SK-N-SH treated with all-trans-retinoic acid at 6 μM for 48 hours (cell line): Measurements from ENCODE around the gene CCBE1.
A peak's percentile ranks its signal among the peaks of the same experiment; 100 is the strongest.

Experiments used
- ATAC-seq: fragments of 200-7000 bp; cut with Tn5 transposase; 3 replicates; pipeline ENCODE4 v1.9.1; 2020; ENCODE audit warnings: mild to moderate bottlenecking, moderate library complexity
- ARNTL ChIP-seq: fragments of 450-650 bp; formaldehyde crosslinking; IDR thresholded peaks from 2 replicates; pipeline ENCODE4 v1.5.0; 2020; ENCODE audit warnings: low read depth, mild to moderate bottlenecking, moderate library complexity, borderline replicate concordance
- CSDC2 ChIP-seq: fragments of 250-450 bp; sonication (Bioruptor Pico); IDR thresholded peaks from 2 replicates; pipeline ENCODE4 v1.5.0; 2020; ENCODE audit warnings: mild to moderate bottlenecking, moderate library complexity
- ESRRG ChIP-seq: fragments of 250-450 bp; sonication (Bioruptor Pico); IDR thresholded peaks from 2 replicates; pipeline ENCODE4 v1.6.1; 2021; ENCODE audit warnings: mild to moderate bottlenecking
- GLIS3 ChIP-seq: fragments of 250-450 bp; sonication (Bioruptor Pico); IDR thresholded peaks from 2 replicates; pipeline ENCODE4 v1.5.0; 2020; ENCODE audit warnings: mild to moderate bottlenecking, moderate library complexity
- ISL1 ChIP-seq: fragments of 250-450 bp; sonication (Bioruptor Pico); IDR thresholded peaks from 2 replicates; pipeline ENCODE4 v2.1.2; 2022; ENCODE audit warnings: mild to moderate bottlenecking, moderate library complexity
- OSR1 ChIP-seq: fragments of 250-450 bp; sonication (Bioruptor Pico); IDR thresholded peaks from 2 replicates; pipeline ENCODE4 v1.8.0; 2022; ENCODE audit warnings: moderate library complexity, mild to moderate bottlenecking, inconsistent platforms
- PPARA ChIP-seq: fragments of 250-450 bp; sonication (Bioruptor Pico); IDR thresholded peaks from 2 replicates; pipeline ENCODE4 v1.5.0; 2020; ENCODE audit warnings: mild to moderate bottlenecking, borderline replicate concordance
- RARB ChIP-seq: fragments of 250-450 bp; sonication (Bioruptor Pico); IDR thresholded peaks from 2 replicates; pipeline ENCODE4 v1.8.0; 2021; ENCODE audit warnings: mild to moderate bottlenecking, moderate library complexity
- TOX ChIP-seq: fragments of 250-450 bp; sonication (Bioruptor Pico); IDR thresholded peaks from 2 replicates; pipeline ENCODE4 v1.8.0; 2021; ENCODE audit warnings: mild to moderate bottlenecking, moderate library complexity, borderline replicate concordance
- ZFP3 ChIP-seq: fragments of 250-450 bp; sonication (Bioruptor Pico); IDR thresholded peaks from 2 replicates; pipeline ENCODE4 v1.5.0; 2020; ENCODE audit warnings: mild to moderate bottlenecking, moderate library complexity
- ZFP30 ChIP-seq: fragments of 450-650 bp; formaldehyde crosslinking; IDR thresholded peaks from 2 replicates; pipeline ENCODE4 v1.5.0; 2022; ENCODE audit warnings: mild to moderate bottlenecking, moderate library complexity
- ZNF565 ChIP-seq: fragments of 450-650 bp; formaldehyde crosslinking; conservative IDR thresholded peaks from 2 replicates; pipeline ENCODE4 v1.5.0; 2020; ENCODE audit warnings: low read depth, mild to moderate bottlenecking, moderate library complexity
- ZNF70 ChIP-seq: fragments of 450-650 bp; formaldehyde crosslinking; IDR thresholded peaks from 2 replicates; pipeline ENCODE4 v1.5.0; 2020; ENCODE audit warnings: mild to moderate bottlenecking, moderate library complexity
- TF ChIP-seq, protein P1 (sequence below): fragments of 250-450 bp; sonication (Bioruptor Pico); IDR thresholded peaks from 2 replicates; pipeline ENCODE4 v1.8.0; 2021; ENCODE audit warnings: low read depth, mild to moderate bottlenecking, moderate library complexity, borderline replicate concordance
- TF ChIP-seq, protein P2 (sequence below): fragments of 250-450 bp; sonication (Bioruptor Pico); IDR thresholded peaks from 2 replicates; pipeline ENCODE4 v1.8.0; 2020; ENCODE audit warnings: mild to moderate bottlenecking, moderate library complexity, borderline replicate concordance
- TF ChIP-seq, protein P3 (sequence below): fragments of 250-450 bp; sonication (Bioruptor Pico); IDR thresholded peaks from 2 replicates; pipeline ENCODE4 v1.5.0; 2020; ENCODE audit warnings: mild to moderate bottlenecking, moderate library complexity
- TF ChIP-seq, protein P4 (sequence below): fragments of 250-450 bp; sonication (Bioruptor Pico); IDR thresholded peaks from 2 replicates; pipeline ENCODE4 v1.5.1; 2020; ENCODE audit warnings: low read depth, mild to moderate bottlenecking, moderate library complexity

CCBE1 gene

DNA sequence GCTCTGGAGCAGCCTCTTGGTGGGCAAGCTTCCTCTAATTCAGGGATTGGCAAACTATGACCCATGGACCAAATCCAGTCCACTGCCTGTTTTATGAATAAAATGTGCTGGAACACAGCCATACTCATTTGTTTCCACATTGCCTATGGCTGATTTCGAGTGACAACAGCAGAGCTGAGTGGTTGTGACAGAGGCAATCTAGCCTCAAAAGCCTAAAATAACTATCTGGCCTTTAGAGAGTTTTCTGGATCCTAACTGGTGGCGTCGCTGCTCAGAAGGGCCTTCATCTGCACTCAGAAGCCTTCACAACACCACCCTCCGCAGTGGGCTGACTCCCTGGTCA lies 147.1 kb downstream of the CCBE1 start (continued):
- TF ChIP-seq, protein P1, sequence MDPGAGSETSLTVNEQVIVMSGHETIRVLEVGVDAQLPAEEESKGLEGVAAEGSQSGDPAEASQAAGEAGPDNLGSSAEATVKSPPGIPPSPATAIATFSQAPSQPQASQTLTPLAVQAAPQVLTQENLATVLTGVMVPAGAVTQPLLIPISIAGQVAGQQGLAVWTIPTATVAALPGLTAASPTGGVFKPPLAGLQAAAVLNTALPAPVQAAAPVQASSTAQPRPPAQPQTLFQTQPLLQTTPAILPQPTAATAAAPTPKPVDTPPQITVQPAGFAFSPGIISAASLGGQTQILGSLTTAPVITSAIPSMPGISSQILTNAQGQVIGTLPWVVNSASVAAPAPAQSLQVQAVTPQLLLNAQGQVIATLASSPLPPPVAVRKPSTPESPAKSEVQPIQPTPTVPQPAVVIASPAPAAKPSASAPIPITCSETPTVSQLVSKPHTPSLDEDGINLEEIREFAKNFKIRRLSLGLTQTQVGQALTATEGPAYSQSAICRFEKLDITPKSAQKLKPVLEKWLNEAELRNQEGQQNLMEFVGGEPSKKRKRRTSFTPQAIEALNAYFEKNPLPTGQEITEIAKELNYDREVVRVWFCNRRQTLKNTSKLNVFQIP = no peak
- TF ChIP-seq GLIS3 (CRISPR knock-in tag) (no peak), RARB (CRISPR knock-in tag) (no peak), ZNF70 (CRISPR knock-in tag) (no peak)
- TF ChIP-seq, protein P2, sequence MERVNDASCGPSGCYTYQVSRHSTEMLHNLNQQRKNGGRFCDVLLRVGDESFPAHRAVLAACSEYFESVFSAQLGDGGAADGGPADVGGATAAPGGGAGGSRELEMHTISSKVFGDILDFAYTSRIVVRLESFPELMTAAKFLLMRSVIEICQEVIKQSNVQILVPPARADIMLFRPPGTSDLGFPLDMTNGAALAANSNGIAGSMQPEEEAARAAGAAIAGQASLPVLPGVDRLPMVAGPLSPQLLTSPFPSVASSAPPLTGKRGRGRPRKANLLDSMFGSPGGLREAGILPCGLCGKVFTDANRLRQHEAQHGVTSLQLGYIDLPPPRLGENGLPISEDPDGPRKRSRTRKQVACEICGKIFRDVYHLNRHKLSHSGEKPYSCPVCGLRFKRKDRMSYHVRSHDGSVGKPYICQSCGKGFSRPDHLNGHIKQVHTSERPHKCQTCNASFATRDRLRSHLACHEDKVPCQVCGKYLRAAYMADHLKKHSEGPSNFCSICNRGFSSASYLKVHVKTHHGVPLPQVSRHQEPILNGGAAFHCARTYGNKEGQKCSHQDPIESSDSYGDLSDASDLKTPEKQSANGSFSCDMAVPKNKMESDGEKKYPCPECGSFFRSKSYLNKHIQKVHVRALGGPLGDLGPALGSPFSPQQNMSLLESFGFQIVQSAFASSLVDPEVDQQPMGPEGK = no peak
- TF ChIP-seq, all 23 proteins: peak for 0

DNA sequence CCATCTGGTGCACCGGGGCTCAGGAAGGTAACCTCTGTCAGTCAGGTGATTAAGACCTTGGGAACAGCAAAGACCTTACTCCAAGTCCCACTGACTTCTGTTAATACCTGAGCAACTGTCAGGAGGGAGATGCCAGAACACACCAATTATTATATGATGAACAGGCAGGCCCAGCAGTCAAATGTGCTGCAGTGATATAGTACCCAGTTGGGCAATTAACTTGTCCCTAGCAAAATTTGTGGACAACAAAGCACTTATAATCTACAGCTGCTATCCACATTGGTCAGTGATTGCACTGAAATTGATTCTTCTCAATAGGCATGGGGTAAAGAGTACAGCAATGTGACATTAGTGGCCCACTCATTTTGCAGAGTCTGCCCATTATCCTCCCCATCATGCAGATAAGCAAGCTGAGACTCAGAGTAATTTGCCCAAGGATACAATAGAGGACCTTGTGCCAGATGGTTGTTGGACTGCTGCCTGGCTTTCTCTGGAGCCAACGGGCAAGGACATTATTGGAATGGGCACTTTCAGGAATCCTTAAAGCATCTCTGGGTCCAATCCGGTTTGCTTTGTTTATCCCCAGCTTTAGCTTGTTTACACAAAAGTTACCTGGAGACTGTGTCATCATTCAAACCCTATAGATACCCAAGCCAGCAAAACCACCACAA lies 147.6 kb downstream of the CCBE1 start:
- TF ChIP-seq RARB (CRISPR knock-in tag) (no peak), ARNTL (CRISPR knock-in tag) (no peak), TOX (no peak)
- TF ChIP-seq, protein P3, sequence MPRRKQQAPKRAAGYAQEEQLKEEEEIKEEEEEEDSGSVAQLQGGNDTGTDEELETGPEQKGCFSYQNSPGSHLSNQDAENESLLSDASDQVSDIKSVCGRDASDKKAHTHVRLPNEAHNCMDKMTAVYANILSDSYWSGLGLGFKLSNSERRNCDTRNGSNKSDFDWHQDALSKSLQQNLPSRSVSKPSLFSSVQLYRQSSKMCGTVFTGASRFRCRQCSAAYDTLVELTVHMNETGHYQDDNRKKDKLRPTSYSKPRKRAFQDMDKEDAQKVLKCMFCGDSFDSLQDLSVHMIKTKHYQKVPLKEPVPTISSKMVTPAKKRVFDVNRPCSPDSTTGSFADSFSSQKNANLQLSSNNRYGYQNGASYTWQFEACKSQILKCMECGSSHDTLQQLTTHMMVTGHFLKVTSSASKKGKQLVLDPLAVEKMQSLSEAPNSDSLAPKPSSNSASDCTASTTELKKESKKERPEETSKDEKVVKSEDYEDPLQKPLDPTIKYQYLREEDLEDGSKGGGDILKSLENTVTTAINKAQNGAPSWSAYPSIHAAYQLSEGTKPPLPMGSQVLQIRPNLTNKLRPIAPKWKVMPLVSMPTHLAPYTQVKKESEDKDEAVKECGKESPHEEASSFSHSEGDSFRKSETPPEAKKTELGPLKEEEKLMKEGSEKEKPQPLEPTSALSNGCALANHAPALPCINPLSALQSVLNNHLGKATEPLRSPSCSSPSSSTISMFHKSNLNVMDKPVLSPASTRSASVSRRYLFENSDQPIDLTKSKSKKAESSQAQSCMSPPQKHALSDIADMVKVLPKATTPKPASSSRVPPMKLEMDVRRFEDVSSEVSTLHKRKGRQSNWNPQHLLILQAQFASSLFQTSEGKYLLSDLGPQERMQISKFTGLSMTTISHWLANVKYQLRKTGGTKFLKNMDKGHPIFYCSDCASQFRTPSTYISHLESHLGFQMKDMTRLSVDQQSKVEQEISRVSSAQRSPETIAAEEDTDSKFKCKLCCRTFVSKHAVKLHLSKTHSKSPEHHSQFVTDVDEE = peak; percentile 44; the same call in 1 of the 2 replicates
- no peak; the same call in 2 of the 3 replicates for ATAC-seq

DNA sequence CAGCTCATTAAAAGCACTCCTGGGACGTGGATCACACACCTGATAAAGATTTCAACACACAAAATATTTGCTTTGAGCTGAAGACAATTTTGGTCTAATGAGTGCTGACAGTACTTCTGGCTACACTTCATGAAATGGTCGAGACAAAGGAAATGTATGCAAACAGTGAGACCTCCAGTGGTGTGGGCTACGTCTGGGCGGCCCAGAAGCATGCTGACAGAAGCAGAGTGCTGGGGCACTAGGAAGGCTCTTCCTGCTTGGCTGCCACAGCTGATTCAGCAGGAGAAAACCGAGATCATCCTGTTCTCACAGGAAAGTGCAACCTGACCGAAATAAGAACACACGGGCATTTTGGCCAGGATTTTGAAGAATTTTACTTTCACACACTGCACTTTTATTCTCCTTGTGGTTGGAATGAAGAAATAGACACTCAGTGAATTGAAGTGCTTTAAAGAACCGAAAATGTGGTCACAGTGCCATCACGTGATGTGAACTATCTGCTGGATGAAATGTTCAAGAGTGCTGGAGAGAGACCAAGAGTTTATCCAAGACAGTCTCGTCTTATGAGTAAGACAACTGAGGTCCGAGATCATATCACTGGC lies 149.5 kb downstream of the CCBE1 start:
- no peak; the same call in 1 of the 3 replicates for ATAC-seq
- no peak for TF ChIP-seq RARB (CRISPR knock-in tag)
- no peak for TF ChIP-seq CSDC2 (CRISPR knock-in tag)
- TF ChIP-seq, protein P4, sequence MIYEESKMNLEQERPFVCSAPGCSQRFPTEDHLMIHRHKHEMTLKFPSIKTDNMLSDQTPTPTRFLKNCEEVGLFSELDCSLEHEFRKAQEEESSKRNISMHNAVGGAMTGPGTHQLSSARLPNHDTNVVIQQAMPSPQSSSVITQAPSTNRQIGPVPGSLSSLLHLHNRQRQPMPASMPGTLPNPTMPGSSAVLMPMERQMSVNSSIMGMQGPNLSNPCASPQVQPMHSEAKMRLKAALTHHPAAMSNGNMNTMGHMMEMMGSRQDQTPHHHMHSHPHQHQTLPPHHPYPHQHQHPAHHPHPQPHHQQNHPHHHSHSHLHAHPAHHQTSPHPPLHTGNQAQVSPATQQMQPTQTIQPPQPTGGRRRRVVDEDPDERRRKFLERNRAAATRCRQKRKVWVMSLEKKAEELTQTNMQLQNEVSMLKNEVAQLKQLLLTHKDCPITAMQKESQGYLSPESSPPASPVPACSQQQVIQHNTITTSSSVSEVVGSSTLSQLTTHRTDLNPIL = no peak
- no peak for TF ChIP-seq ESRRG (CRISPR knock-in tag)
- TF ChIP-seq, protein P1 = no peak
- no peak for TF ChIP-seq PPARA
- TF ChIP-seq ZNF565 (CRISPR knock-in tag) = no peak
- TF ChIP-seq ZNF70 (CRISPR knock-in tag) = no peak
- TF ChIP-seq ZFP3 (CRISPR knock-in tag) = no peak
- TF ChIP-seq GLIS3 (CRISPR knock-in tag) = no peak
- no peak for TF ChIP-seq ISL1 (CRISPR knock-in tag)
- no peak for TF ChIP-seq OSR1
- TF ChIP-seq, protein P3 = no peak
- TF ChIP-seq ARNTL (CRISPR knock-in tag) = no peak
- TF ChIP-seq ZFP30 (CRISPR knock-in tag) = no peak
